ENCODE measurements around the gene FAM117A.
"Not testable (repeated sequence)": the region's sequence is repeated elsewhere in the genome, so short reads cannot be mapped to it uniquely, and the experiment has no call there.

The FAM117A gene

DNA sequence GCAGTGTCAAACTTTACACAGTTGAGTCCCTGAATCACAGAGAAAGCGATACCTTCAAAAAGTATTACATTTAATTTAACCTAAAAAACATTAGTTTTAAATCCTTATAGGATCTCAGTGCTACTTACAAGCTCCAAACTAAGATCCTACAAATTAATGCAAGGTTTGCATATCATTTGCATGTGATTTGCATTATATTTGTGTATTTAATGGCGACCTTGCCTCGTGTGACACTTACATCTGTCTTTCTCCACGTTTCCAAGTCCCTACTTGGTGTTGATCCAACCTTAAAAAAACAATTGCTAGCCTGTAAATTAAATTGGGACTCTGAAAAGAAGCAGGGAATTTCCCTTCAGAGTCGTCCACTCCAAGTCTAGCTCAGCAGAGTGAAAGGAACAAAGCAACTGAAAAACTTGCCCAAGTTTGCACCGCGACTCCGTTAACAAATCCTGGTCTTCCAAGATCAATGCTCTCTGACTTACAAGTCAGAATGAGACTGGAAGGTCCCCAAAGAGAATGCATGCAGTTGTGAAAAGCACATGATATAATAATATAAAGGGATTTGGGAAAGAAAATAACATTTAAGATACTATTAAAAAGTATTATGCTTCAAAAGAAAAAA lies 739 bp upstream of the FAM117A start:
- no peak for DNase-seq (ENCODE audit: low read depth)

DNA sequence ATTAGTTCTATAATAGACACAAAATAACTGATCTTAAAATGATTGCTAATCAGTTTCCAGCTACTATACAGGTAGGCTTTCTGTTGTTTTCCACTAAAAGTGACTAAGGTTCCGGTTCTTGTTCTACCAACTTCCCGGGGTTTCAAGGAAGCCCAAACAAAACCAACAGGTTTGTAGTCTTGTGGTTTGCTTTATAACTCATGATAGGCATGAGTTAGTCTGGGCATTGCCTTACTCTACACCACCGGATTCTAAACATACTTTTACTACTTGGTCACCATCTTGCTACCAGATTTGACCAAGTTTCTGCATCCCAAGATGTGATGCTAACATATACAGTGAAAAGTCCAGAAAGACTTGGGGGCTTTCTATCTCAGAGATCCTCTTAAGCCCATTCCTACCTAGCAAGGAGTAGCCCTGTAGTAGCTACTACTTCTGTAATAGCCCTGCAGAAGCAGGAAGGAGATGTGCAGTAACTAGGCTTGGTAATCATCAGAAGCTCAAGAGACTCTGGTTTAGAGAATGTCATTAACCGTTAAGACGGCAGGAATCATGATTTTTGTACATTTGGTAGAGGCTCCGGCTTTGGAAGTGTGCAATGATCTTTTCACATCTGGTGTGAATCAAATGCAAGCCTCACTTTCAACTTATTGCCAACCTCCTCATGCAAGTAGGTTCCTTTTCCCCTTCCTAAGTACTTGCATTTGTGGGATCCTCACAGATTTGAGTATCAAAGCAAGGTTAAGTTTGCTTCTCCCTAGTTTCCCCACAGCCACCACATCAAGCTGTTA lies 1.6 kb downstream of the FAM117A start:
- no peak for DNase-seq (ENCODE audit: low read depth)

GRCh38 chr17:49760932-49761558 lies 2.9 kb downstream of the FAM117A start:
- DNase-seq (ENCODE audit: low read depth): no peak

- DNase-seq (ENCODE audit: low read depth): no peak
Measured at GRCh38 chr17:49760296-49760695, 3.6 kb downstream of the FAM117A start.

DNA sequence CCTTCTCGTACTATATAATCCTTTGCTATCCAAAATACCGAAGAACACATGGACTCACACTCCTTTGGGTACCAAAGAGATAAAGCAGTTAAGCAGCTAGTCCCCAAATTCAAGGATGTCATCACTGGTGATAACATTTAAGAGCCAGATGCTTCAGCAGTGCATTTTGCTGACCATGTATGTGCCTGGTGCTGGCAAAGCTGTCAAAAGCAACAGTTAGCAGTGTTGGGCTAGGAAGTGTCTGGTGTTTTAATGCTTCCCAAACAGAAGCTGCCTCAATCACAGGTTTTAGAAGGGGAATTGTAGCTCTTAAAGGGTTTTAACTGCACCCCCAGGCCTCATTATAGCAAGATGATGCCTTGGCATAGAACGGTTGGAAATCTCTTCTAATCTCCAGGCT lies 4.7 kb downstream of the FAM117A start:
- DNase-seq (ENCODE audit: low read depth): no peak

DNA sequence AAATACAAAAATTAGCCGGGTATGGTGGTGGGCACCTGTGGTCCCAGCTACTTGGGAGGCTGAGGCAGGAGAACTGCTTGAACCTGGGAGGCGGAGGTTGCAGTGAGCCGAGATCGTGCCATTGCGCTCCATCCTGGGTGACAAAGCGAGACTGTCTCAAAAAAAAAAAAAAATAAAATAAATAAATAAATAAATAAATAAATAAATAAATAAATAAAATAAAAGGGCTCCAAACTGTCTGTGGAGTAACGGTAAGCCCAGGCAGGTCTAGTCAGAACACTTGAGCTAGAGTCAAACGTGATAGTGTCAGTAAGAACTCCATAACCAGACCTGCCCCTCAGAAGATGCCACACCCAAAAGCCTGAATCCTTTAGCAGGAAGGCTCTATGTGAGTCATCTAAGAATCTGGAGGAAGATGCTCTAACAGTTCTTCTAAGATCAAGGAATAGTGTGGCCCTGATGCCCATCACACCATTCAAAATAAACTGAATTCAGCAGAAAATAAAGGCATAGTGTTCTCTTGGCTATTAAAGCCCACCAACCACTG lies 5.4 kb downstream of the FAM117A start:
- DNase-seq (ENCODE audit: low read depth): not testable (repeated sequence)

DNA sequence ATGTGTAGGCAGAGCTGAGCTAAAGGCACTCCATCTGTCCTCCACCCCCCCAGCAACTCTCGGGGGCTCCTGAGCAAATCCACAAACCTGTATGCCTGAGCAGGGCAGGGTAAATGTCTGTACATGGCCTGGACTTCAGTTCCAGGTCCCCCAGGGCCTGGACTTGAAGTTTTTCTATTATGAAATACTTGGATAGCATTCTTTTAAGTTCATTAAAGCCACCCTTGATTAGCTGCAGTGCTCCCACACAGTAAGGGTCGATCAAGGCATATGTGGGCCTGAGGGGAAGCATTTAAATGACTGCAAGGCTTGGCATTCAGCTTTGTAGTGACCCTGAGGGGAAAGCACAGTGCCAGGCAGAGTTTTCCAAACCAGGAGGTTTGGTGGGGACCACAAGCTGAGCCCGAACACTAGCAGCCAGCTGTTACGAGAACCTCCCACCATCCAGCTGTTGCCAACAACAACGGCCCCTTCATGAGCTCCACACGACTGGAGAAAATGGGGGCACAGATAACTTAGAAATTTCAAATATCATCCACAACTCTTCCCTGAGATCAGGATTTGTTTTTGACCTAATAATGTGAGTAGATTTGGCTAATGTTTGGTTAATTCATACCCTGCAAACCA lies 6.7 kb downstream of the FAM117A start:
- DNase-seq (ENCODE audit: low read depth): no peak

DNA sequence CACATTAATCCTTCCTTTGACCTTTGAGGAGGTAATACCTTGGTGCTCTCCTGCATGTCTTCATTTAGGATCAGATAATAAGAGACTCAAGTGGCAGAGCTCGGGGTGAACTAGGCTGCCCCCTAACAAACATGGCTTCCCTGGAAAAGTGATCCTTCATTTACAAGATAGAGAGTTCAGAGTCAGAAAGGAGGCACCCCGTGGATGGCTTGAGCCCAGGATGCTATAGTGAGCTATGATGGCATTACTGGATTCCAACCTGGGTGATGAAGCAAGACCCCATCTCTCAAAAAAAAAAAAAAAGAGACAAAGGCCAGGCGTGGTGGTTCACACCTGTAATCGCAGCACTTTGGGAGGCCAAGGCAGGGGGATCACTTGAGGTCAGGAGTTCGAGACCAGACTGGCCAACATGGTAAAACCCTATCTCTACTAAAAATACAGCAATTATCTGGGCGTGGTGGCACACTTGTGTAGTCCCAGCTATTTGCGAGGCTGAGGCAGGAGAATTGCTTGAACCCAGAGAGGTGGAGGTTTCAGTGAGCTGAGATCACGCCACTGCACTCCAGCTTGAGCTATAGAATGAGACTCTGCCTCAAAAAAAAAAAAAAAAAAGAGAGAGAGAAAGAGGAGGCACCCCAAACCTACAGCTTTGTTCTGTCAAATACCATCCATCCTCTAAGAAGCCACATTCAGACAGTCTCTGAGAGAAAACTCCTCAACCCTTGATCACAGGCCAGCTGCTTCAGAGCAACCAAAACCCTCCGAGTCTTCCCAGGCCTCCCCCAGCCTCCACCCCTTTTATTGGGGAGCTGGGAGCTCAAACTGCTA lies 7.4 kb downstream of the FAM117A start:
- DNase-seq (ENCODE audit: low read depth): no peak

GRCh38 chr17:49755663-49756283 lies 8.2 kb downstream of the FAM117A start:
- DNase-seq (ENCODE audit: low read depth): no peak

GRCh38 chr17:49753959-49754391 lies 10.0 kb downstream of the FAM117A start:
- DNase-seq (ENCODE audit: low read depth): no peak

DNA sequence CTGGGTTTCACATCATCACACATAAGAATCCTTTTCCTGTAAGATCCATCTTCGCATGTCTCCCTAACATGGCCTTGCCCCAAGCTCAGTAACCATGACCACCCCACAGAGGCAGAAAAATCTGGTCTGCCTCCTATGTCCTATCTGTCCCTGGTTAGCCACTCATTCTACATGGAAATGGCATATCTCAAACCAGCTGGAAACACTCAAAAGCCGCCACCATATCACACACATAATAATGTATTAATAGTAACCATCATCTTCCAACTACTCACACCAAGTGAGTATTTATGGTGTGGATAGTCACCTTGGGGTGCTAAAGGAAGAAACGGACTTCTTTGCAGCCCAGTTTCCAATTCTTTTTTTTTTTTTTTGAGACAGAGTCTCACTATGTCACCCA lies 11.4 kb downstream of the FAM117A start:
- no peak for DNase-seq (ENCODE audit: low read depth)

DNA sequence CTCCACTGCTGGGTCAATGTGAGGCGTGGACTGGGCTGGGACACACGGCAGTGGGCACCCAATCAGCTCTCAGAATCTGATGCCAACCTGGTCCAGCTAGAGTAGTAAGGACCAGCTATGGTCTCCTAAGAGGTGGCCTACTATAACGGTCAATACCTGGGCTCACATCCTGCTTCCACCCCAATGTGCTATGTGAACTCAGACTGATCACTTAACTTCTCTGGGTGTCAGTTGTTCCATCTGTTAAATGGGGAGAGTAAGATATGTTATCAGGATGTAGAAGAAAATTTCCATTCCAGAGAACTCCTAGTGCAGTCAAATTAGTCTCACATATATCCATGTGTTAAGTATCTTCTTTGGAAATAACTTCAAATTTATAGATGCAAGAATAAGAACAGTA lies 14.2 kb downstream of the FAM117A start:
- no peak for DNase-seq (ENCODE audit: low read depth)

- DNase-seq (ENCODE audit: low read depth): no peak
Measured at GRCh38 chr17:49748791-49749190, 15.1 kb downstream of the FAM117A start.

- DNase-seq (ENCODE audit: low read depth): no peak
Measured at GRCh38 chr17:49748223-49748622, 15.7 kb downstream of the FAM117A start.

GRCh38 chr17:49747632-49748031 lies 16.3 kb downstream of the FAM117A start:
- DNase-seq (ENCODE audit: low read depth): no peak

DNA sequence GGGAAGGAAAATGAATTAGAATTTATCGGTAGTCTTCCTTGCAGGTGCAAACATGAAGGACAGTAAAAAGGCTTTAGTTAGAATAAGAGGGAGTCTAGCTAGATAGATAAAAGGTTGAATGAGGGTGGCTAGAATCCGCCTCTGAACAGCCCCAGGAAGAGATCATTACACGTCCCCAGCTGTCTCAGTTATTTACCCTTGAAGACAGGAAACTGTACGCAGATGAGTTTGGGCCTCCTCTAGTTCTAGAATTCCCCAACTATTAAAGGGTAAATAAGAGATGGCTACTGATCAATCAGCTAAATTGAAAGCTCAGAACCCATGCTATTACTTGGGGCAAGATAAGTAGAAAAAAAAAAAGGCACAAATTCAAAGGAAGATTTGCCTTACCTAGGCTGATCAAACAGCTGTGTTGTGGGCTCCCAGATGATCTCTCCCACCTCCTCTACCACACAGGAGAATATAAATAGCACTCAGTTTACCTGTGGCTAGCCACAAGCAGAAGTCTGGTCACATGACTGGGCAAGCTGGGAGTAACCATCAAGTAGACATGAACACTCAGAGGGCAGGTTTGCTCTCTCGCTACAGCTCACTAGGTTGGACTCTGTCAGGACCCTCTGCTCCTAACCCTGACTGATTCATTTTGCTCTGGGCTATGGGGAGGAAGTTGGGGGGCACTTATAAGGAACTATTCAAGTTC lies 17.0 kb downstream of the FAM117A start:
- no peak for DNase-seq (ENCODE audit: low read depth)

- DNase-seq (ENCODE audit: low read depth): no peak
Measured at GRCh38 chr17:49745175-49746139, 18.5 kb downstream of the FAM117A start.

DNA sequence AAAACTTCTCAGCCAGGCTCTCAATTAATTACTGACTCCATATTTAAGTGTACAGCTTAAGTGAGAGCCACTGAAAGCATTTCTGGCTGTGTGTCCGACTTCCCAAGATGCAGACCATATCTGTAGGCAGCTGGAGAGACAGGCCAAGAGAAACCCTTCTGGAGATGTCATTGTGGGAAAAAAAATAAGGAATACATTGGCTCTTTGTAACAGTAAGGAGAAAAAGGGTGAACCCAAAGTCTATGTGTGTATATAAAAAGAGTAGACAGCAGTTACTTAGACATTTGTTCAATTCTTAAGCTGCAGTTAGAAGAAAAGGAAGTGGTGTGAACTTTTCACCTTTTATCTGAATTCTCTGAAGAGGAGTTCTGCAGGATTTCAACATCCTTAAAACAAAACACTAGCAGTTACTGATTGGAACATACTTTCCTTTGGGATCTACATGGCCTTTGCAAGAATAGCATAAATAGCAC lies 21.7 kb downstream of the FAM117A start:
- DNase-seq (ENCODE audit: low read depth): no peak

DNA sequence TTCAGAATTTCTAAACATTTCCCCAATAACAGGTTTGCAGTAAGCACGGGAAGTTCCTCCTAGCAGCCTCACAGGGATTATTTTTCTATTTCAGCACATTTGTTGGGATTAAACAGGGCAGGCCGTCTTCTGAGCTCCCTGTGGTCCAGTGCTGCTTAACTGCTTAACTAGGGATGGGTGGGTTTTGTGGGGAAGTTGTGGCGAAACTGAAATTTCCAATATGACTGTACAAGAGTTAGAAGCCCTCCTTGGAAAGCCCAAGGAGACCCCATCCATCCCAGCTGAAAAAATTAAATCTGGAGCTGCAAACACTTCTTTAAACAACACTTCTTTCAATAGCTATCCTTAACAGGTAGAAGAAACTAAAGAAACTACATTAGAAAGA lies 22.2 kb downstream of the FAM117A start:
- no peak for DNase-seq (ENCODE audit: low read depth)
